MM.1S (cell line): Measurements from ENCODE around the gene PRUNE2.

ENCODE experiments used
- DNase-seq: peaks from one replicate; pipeline ENCODE4 v3.0.0-alpha.2; 2015
- H2AFZ ChIP-seq: fragments of 300-600 bp; sonication (generic); 2 replicates; pipeline ENCODE4 v1.6.0; 2016; ENCODE audit warnings: antibody characterized with exemption, low read length
- H3F3A ChIP-seq: fragments of 300-600 bp; sonication (generic); 2 replicates; pipeline ENCODE4 v1.6.1; 2016; ENCODE audit warnings: mild to moderate bottlenecking, antibody characterized with exemption, low read length, moderate library complexity, mixed read lengths; ENCODE audit not compliant: insufficient read depth
- H3K27ac ChIP-seq: fragments of 300-600 bp; sonication (generic); 2 replicates; pipeline ENCODE4 v1.5.1; 2016; ENCODE audit warnings: mild to moderate bottlenecking, low read length
- H3K27me3 ChIP-seq: fragments of 300-600 bp; sonication (generic); replicated peaks from 2 replicates; pipeline ENCODE4 v1.6.0; 2016; ENCODE audit warnings: low read length; ENCODE audit not compliant: insufficient read depth
- H3K36me3 ChIP-seq: fragments of 300-600 bp; sonication (generic); replicated peaks from 2 replicates; pipeline ENCODE4 v1.6.1; 2016; ENCODE audit warnings: mild to moderate bottlenecking, low read length, mixed read lengths; ENCODE audit not compliant: insufficient read depth
- H3K4me1 ChIP-seq: fragments of 300-600 bp; sonication (generic); 2 replicates; pipeline ENCODE4 v1.6.1; 2016; ENCODE audit warnings: low read length, mixed read lengths
- H3K4me2 ChIP-seq: fragments of 300-600 bp; sonication (generic); 2 replicates; pipeline ENCODE4 v1.6.0; 2016; ENCODE audit warnings: low read depth, low read length
- H3K4me3 ChIP-seq: fragments of 300-600 bp; sonication (generic); 2 replicates; pipeline ENCODE4 v1.5.1; 2016; ENCODE audit warnings: low read length, mixed read lengths
- H3K79me2 ChIP-seq: fragments of 300-600 bp; sonication (generic); 2 replicates; pipeline ENCODE4 v1.6.1; 2016; ENCODE audit warnings: mixed run types, low read length, mixed read lengths
- H3K9ac ChIP-seq: fragments of 300-600 bp; sonication (generic); 2 replicates; pipeline ENCODE4 v1.6.1; 2016; ENCODE audit warnings: low read length, mixed read lengths
- H3K9me2 ChIP-seq: fragments of 300-600 bp; sonication (generic); replicated peaks from 2 replicates; pipeline ENCODE4 v1.6.1; 2016; ENCODE audit warnings: mild to moderate bottlenecking, low read length, mixed read lengths; ENCODE audit not compliant: insufficient read depth
- H3K9me3 ChIP-seq: fragments of 300-600 bp; sonication (generic); replicated peaks from 2 replicates; pipeline ENCODE4 v1.6.1; 2016; ENCODE audit warnings: mild to moderate bottlenecking, low read length, mixed read lengths; ENCODE audit not compliant: insufficient read depth
- H4K20me1 ChIP-seq: fragments of 300-600 bp; sonication (generic); 2 replicates; pipeline ENCODE4 v1.6.1; 2016; ENCODE audit warnings: mild to moderate bottlenecking, low read length, moderate library complexity, mixed read lengths; ENCODE audit not compliant: insufficient read depth
- EZH2 ChIP-seq: fragments of 300-600 bp; sonication (generic); optimal IDR thresholded peaks from 2 replicates; pipeline ENCODE3; 2017; ENCODE audit warnings: low read depth, mild to moderate bottlenecking, antibody characterized with exemption, low read length, mixed read lengths
- EZH2phosphoT487 ChIP-seq: fragments of 300-600 bp; sonication (generic); IDR thresholded peaks from 2 replicates; pipeline ENCODE4 v1.6.1; 2018; ENCODE audit warnings: antibody characterized with exemption, low read length
- TF ChIP-seq, protein P1 (sequence below): fragments of 300-600 bp; sonication (generic); IDR thresholded peaks from 2 replicates; pipeline ENCODE4 v1.5.1; 2016; ENCODE audit warnings: antibody characterized with exemption, low read length, mixed read lengths

PRUNE2 gene

DNA sequence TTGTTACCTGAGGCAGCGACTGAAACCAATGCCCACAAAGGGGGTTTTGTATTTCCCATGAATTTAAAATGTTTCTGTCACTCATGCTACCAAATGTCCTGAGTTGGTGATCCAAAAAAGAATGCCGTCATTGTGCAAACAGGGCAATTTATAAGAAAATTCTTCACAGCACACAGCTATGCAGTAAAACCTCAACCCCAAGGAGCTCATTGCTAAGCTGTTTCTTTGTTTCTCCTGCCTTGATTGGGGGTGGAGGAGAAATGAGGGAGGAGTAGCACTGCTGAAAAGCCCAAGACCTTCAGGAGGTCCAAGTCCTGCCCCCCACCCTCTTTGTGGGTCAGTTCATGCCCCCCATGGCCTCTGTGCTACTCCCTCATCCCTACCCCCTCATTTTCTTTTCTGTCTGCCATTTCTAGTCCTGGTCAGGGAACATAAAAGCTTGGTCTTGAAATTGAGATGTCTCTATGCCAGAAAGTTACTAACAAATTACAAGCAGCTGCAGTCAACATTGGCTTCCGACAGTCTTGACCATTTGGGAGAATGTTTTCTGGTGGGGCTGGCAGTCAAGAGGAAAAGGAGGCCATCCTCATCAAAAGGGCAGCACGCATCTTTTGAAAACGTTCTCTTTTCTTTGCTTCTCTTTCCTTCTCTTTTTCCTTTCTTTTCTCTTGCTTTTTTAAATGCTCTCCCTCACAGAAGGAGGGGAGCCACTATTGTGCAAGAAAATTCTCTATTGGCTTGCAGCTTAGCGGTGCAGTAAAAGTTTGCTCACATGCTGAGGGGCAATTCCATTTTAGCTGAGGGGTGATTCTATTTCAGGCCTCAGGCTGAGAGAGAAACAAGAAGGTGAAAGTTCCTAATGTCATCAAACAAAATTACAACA is 313.6 kb downstream of the PRUNE2 start:
- Histone ChIP-seq H3K36me3 (no peaks in the 10 kb centered on the region), H2AFZ (no peak overlapping the region), H3K9ac (no peak overlapping the region), H3K9me3 (no peaks in the 10 kb centered on the region), H3K79me2 (no peaks in the 10 kb centered on the region), H4K20me1 (no peaks in the 10 kb centered on the region), H3K4me1 (no peaks in the 10 kb centered on the region), H3K9me2 (no peaks in the 10 kb centered on the region), H3K4me3 (no peak overlapping the region), H3K27me3 (no peaks in the 10 kb centered on the region), H3F3A (no peaks in the 10 kb centered on the region), H3K27ac (no peak overlapping the region), H3K4me2 (no peak overlapping the region)
- DNase-seq, result no peak
- TF ChIP-seq EZH2 (no peak), EZH2phosphoT487 (no peak)
- TF ChIP-seq, protein P1, sequence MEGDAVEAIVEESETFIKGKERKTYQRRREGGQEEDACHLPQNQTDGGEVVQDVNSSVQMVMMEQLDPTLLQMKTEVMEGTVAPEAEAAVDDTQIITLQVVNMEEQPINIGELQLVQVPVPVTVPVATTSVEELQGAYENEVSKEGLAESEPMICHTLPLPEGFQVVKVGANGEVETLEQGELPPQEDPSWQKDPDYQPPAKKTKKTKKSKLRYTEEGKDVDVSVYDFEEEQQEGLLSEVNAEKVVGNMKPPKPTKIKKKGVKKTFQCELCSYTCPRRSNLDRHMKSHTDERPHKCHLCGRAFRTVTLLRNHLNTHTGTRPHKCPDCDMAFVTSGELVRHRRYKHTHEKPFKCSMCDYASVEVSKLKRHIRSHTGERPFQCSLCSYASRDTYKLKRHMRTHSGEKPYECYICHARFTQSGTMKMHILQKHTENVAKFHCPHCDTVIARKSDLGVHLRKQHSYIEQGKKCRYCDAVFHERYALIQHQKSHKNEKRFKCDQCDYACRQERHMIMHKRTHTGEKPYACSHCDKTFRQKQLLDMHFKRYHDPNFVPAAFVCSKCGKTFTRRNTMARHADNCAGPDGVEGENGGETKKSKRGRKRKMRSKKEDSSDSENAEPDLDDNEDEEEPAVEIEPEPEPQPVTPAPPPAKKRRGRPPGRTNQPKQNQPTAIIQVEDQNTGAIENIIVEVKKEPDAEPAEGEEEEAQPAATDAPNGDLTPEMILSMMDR, result no peak

DNA sequence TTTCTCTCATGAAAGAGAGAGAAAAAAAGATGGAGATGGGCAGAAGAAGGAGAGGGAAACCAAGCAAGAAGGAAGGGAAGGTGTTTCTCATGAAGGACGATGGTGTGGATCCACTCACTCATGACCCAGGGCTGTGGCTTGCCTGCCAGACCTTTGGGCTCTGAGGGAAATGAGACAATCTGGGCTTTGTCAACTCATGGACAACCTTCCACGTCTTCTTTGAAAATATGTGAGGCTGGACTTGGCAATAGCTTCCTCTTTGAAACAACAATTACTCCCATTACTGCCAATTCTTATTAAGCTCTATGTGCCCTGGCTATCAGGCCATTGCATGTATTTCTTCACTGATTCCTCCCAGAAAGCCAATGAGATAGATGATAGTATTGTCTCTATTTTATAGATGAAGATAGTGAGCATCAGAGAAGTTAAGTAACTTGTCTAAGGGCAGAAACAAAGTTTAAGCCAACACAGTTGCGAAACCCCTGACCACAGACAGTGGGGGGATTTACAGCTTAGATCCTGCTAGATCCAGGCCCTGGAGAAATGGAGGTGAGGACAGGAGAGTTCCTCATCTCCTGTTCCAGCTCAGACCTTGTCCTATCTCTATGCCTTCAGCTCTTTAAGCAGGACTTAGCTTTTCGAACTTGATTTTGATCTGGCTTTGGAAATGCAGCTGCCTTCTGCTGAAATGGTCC is 314.5 kb downstream of the PRUNE2 start:
- Histone ChIP-seq H3K9ac (no peak overlapping the region), H3K27ac (no peak overlapping the region), H3K4me1 (no peaks in the 10 kb centered on the region), H3K4me3 (no peak overlapping the region), H3K4me2 (no peak overlapping the region), H3K9me3 (no peaks in the 10 kb centered on the region), H3F3A (no peaks in the 10 kb centered on the region), H3K27me3 (no peaks in the 10 kb centered on the region), H3K79me2 (no peaks in the 10 kb centered on the region), H2AFZ (no peak overlapping the region), H3K9me2 (no peaks in the 10 kb centered on the region), H4K20me1 (no peaks in the 10 kb centered on the region), H3K36me3 (no peaks in the 10 kb centered on the region)
- TF ChIP-seq, protein P1, result no peak
- TF ChIP-seq EZH2 (no peak), EZH2phosphoT487 (no peak)
- no peak for DNase-seq

DNA sequence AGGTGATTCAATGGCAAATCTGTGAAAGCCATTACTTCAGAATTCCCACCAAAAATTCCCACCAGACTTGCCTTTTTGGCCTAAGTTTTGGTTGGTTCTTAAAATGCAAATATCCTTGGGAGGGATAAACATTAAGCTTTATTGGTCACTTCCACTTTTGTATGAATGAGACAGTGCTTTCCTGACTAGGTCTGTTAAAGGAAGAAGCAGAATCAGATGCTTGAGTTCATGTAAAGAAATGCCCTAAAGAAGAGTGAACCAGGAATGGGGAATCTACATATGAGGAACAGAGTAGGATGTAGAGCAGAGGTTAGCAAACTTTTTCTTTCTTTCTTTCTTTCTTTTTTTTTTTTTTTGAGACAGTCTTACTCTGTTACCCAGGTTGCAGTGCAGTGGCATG is 317.6 kb downstream of the PRUNE2 start:
- Histone ChIP-seq H3K9me2 (no peaks in the 10 kb centered on the region), H3K27me3 (no peaks in the 10 kb centered on the region), H3K9me3 (no peaks in the 10 kb centered on the region), H3K4me3 (no peak overlapping the region), H4K20me1 (no peaks in the 10 kb centered on the region), H3K9ac (no peak overlapping the region), H3K36me3 (no peaks in the 10 kb centered on the region), H2AFZ (no peak overlapping the region), H3K27ac (no peak overlapping the region), H3F3A (no peaks in the 10 kb centered on the region), H3K4me1 (no peaks in the 10 kb centered on the region), H3K4me2 (no peak overlapping the region), H3K79me2 (no peaks in the 10 kb centered on the region)
- no peak for DNase-seq
- TF ChIP-seq EZH2phosphoT487 (no peak), EZH2 (no peak)
- TF ChIP-seq, protein P1, result no peak
